GM12878 (cell line): ENCODE data around the gene CD300A. TPM values are rescaled to one million over a fixed set of nuclear protein-coding genes. Genes with fewer than 3 reads are reported as not detected.

Experiments
- ATAC-seq: fragments of 200-7000 bp; cut with Tn5 transposase; 3 replicates; pipeline ENCODE4 v1.9.1; 2020; ENCODE audit warnings: mild to moderate bottlenecking, moderate library complexity
- BruUV-seq: library from RNA; stranded (reverse); fragments of 400-500 nt; replicated peaks from 2 replicates; lab custom pipeline; 2021; lab: Mats Ljungman, UMichigan
- CTCF ChIA-PET: fragments of 300-600 bp; sonication (Branson Sonifier 250); formaldehyde crosslinking; extraction: SDS; loops from one replicate; lab custom pipeline; 2021; ENCODE audit warnings: inconsistent platforms; lab: Yijun Ruan, JAX
- POLR2A ChIA-PET: fragments of 350-600 bp; formaldehyde crosslinking; extraction: SDS; loops from one replicate; lab custom pipeline; 2021; ENCODE audit warnings: inconsistent platforms; lab: Charles Lee
- RAD21 ChIA-PET: fragments of 300-600 bp; sonication (Branson Sonifier 250); formaldehyde crosslinking; loops from one replicate; lab custom pipeline; 2023; ENCODE audit warnings: antibody characterized with exemption; ENCODE audit not compliant: unreplicated experiment; lab: Charles Lee
- SMC1A ChIA-PET: fragments of 300-600 bp; sonication (Branson Sonifier 250); formaldehyde crosslinking; loops from one replicate; lab custom pipeline; 2023; ENCODE audit not compliant: unreplicated experiment, uncharacterized antibody; lab: Charles Lee
- DNase-seq: peaks from one replicate; pipeline ENCODE4 v3.0.0-alpha.2; 2011; ENCODE audit warnings: low read depth, low spot score
- FAIRE-seq: peaks from 3 replicates; lab custom pipeline; 2011; peaks lifted over from hg19 to GRCh38; lab: Jason Lieb, UNC
- H2AFZ ChIP-seq: 2 replicates; pipeline ENCODE4 v1.6.0; 2011; ENCODE audit warnings: low read depth, low read length, control low read depth; ENCODE audit not compliant: control insufficient read depth
- H3K27ac ChIP-seq: 2 replicates; pipeline ENCODE4 v1.5.1; 2011; ENCODE audit warnings: control low read depth; ENCODE audit not compliant: control insufficient read depth, insufficient read depth
- H3K27me3 ChIP-seq, 2 experiments: replicated peaks in 1 of 2; 2 replicates each; pipeline versions ENCODE4 v1.6.0 to v1.6.1; 2011; ENCODE audit warnings: low read length in 1 of 2; ENCODE audit not compliant: control insufficient read depth in 2 of 2, insufficient read depth in 2 of 2
- H3K36me3 ChIP-seq, 2 experiments: 2 replicates each; pipeline ENCODE4 v1.5.1; 2011; ENCODE audit warnings: low read length in 1 of 2; ENCODE audit not compliant: control insufficient read depth in 2 of 2, insufficient read depth in 2 of 2
- H3K4me1 ChIP-seq: 2 replicates; pipeline ENCODE4 v1.6.1; 2011; ENCODE audit warnings: mild to moderate bottlenecking, low read length, moderate library complexity, mixed read lengths; ENCODE audit not compliant: control insufficient read depth, insufficient read depth
- H3K4me2 ChIP-seq: 2 replicates; pipeline ENCODE4 v1.6.0; 2011; ENCODE audit warnings: control low read depth; ENCODE audit not compliant: control insufficient read depth, insufficient read depth
- H3K4me3 ChIP-seq: fragments of 200-600 bp; sonication (generic); 2 replicates; pipeline ENCODE4 v1.5.1; 2016
- H3K79me2 ChIP-seq: 2 replicates; pipeline ENCODE4 v1.6.0; 2011; ENCODE audit warnings: low read length; ENCODE audit not compliant: control insufficient read depth, insufficient read depth
- H3K9ac ChIP-seq: 2 replicates; pipeline ENCODE4 v1.8.0; 2011; ENCODE audit warnings: low read length, control low read depth, mixed read lengths; ENCODE audit not compliant: control insufficient read depth, insufficient read depth
- H3K9me3 ChIP-seq: replicated peaks from 3 replicates; pipeline ENCODE4 v1.5.1; 2011; ENCODE audit warnings: mild to moderate bottlenecking, low read length; ENCODE audit not compliant: control insufficient read depth, insufficient read depth
- H4K20me1 ChIP-seq: 2 replicates; pipeline ENCODE4 v1.6.0; 2011; ENCODE audit not compliant: control insufficient read depth, insufficient read depth
- ATF7 ChIP-seq: fragments of 450-650 bp; IDR thresholded peaks from 2 replicates; pipeline ENCODE4 v1.6.1; 2016; ENCODE audit warnings: low read depth, mild to moderate bottlenecking
- BCL11A ChIP-seq: IDR thresholded peaks from 2 replicates; pipeline ENCODE4 v1.6.1; 2011; ENCODE audit warnings: low read depth, low read length
- CBX5 ChIP-seq: sonication (generic); IDR thresholded peaks from 2 replicates; pipeline ENCODE4 v1.6.1; 2016; ENCODE audit warnings: low read depth, moderate library complexity, mild to moderate bottlenecking, inconsistent platforms
- CEBPB ChIP-seq, 2 experiments: fragments of 150-350 bp in 1 of 2; IDR thresholded peaks; 2 replicates each; pipeline ENCODE4 v1.6.1; 2012 to 2014; ENCODE audit warnings: low read depth in 2 of 2, low read length in 2 of 2, borderline replicate concordance in 1 of 2, inconsistent platforms in 1 of 2
- DPF2 ChIP-seq: fragments of 450-650 bp; IDR thresholded peaks from 2 replicates; pipeline ENCODE4 v1.6.1; 2017; ENCODE audit warnings: mild to moderate bottlenecking
- EZH2 ChIP-seq: IDR thresholded peaks from 2 replicates; pipeline ENCODE4 v1.6.1; 2012; ENCODE audit warnings: low read depth, mild to moderate bottlenecking, control low read depth, inconsistent platforms, low read length, borderline replicate concordance; ENCODE audit not compliant: control insufficient read depth
- KAT2A ChIP-seq: conservative IDR thresholded peaks from 2 replicates; pipeline ENCODE4 v1.6.1; 2011; ENCODE audit warnings: low read depth, low read length; ENCODE audit not compliant: control insufficient read depth
- MEF2A ChIP-seq: IDR thresholded peaks from 2 replicates; pipeline ENCODE4 v1.6.1; 2011; ENCODE audit warnings: low read depth, mild to moderate bottlenecking, low read length, moderate library complexity; ENCODE audit not compliant: insufficient read depth
- MYB ChIP-seq: fragments of 150-350 bp; IDR thresholded peaks from 2 replicates; pipeline ENCODE4 v1.6.1; 2014; ENCODE audit warnings: mild to moderate bottlenecking, low read depth, low read length, borderline replicate concordance
- RAD51 ChIP-seq: fragments of 450-650 bp; IDR thresholded peaks from 2 replicates; pipeline ENCODE4 v1.6.1; 2016; ENCODE audit warnings: moderate library complexity, mild to moderate bottlenecking, inconsistent platforms
- TARDBP ChIP-seq: IDR thresholded peaks from 2 replicates; pipeline ENCODE4 v1.6.1; 2016; ENCODE audit warnings: borderline replicate concordance
- WGBS: methylation state at CpG from one replicate; pipeline ENCODE4 v1.1.6; 2016; ENCODE audit warnings: low lambda C conversion rate; ENCODE audit not compliant: insufficient replicate concordance, insufficient coverage; ENCODE audit errors: missing lambda C conversion rate; 5-methylcytosine and 5-hydroxymethylcytosine counted together
- in situ Hi-C: fragments of 300-500 bp; cut with MboI; formaldehyde crosslinking; loops from 9 replicates; pipeline ENCODE4 v1.14.3; 2018; ENCODE audit warnings: mixed read lengths
- intact Hi-C: fragments of 100-400 bp; cut with micrococcal nuclease; formaldehyde crosslinking; loops from one replicate; pipeline ENCODE4 v1.14.2; 2022; ENCODE audit not compliant: unreplicated experiment
- polyA plus RNA-seq, 11 experiments: library from polyadenylated mRNA; depleted of rRNA in 4 of 11; unstranded in 6 of 11; stranded (reverse) in 5 of 11; fragments of >200 nt; fragmentation: Nextera tagmentation in 4 of 11; fragmentation: Illumina TruSeq in 1 of 11; extraction: Ambion mirVana in 4 of 11; extraction: Trizol in 1 of 11; gene quantifications; 1 replicate in 1 of 11; 2 replicates in 10 of 11; pipeline versions ENCODE4 v1.2.1 to v1.2.3, GENCODE V29; 2011 to 2016; ENCODE audit warnings: inconsistent platforms in 2 of 11, missing spikeins in 2 of 11, low read depth in 1 of 11
- total RNA-seq, 4 experiments: library from RNA; depleted of rRNA in 3 of 4; stranded (reverse); fragments of >200 nt in 3 of 4; fragmentation: Illumina TruSeq in 1 of 4; extraction: Trizol in 1 of 4; gene quantifications; 2 replicates each; pipeline versions ENCODE4 v1.2.1 to v1.2.3, GENCODE V29; 2013 to 2021
- TF ChIP-seq, protein P1 (sequence below), 3 experiments: IDR thresholded peaks in 2 of 3; conservative IDR thresholded peaks in 1 of 3; 2 replicates each; pipeline ENCODE4 v1.5.1; 2011; ENCODE audit warnings: low read depth in 3 of 3, low read length in 3 of 3, mild to moderate bottlenecking in 3 of 3, control low read depth in 2 of 3, moderate library complexity in 2 of 3, inconsistent platforms in 1 of 3, mixed read lengths in 1 of 3; ENCODE audit not compliant: control insufficient read depth in 2 of 3, insufficient read depth in 1 of 3; ENCODE audit errors: extremely low read depth in 1 of 3
- TF ChIP-seq, protein P2 (sequence below): IDR thresholded peaks from 2 replicates; pipeline ENCODE4 v1.6.1; 2012; ENCODE audit warnings: low read depth, low read length, improper control_type of control experiment

Gene CD300A
- total and polyA plus RNA-seq, 10 of the 15 experiments (the other 5 are each of a cell fraction or from before 2014, with no cell fraction given): 10.6 to 128 (median 36.1) TPM

GRCh38 chr17:74454197-74455024 is 12.0 kb upstream of the CD300A start:
- DNase-seq (no peak), ATAC-seq (peak; percentile 55), FAIRE-seq (no peak)
- H3K4me1 ChIP-seq: peaks cover 14% of the 10 kb centered on the region
- ChIA-PET CTCF (interaction anchor here (0.7 to 10.5 kb wide), 16 partner anchors 10 to 157 kb away, joined by 3 to 314 read pairs (median 8); partner anchors contain the start of genes CD300LB and GPR142), POLR2A (interaction anchor here (1.2 kb wide), 1 partner anchor 76 kb away, joined by 5 read pairs; no protein-coding TSS in a partner anchor), RAD21 (interaction anchor here (0.6 to 7.1 kb wide), 24 partner anchors 11 to 243 kb away, joined by 3 to 83 read pairs (median 4); partner anchors contain the start of genes CD300A, CD300LB and GPR142), SMC1A (interaction anchor here (0.8 to 6.2 kb wide), 17 partner anchors 11 to 185 kb away, joined by 3 to 47 read pairs (median 5); partner anchors contain the start of genes CD300LB and GPR142)
- H3K4me2 ChIP-seq: peak overlapping the region; percentile 85
- in situ Hi-C loops (no loop called here), intact Hi-C loops (loop anchor here (5.0 kb wide), 1 partner anchor 37 kb away; no protein-coding TSS in a partner anchor)
- no peak overlapping the region for H3K27ac ChIP-seq
- no peaks in the 10 kb centered on the region for H3K79me2 ChIP-seq
- H3K27me3 ChIP-seq: peaks cover 0 to 2% of the 10 kb centered on the region in 2 experiments; a peak in 2 of 4 replicates
- peak overlapping the region; percentile 58; the same call in 1 of the 2 replicates for H3K9ac ChIP-seq
- no peaks in the 10 kb centered on the region for H4K20me1 ChIP-seq
- H3K9me3 ChIP-seq: no peaks in the 10 kb centered on the region
- WGBS: 19% methylated on average over 38 of the region's 40 CpGs
- H3K36me3 ChIP-seq: no peaks in the 10 kb centered on the region
- BruUV-seq: no TSS peak
- H2AFZ ChIP-seq: peak overlapping the region; percentile 89
- H3K4me3 ChIP-seq: peak overlapping the region; percentile 8; the same call in 1 of the 2 replicates
- TF ChIP-seq TARDBP: no peak
- no peak for TF ChIP-seq CBX5
- TF ChIP-seq, protein P1, sequence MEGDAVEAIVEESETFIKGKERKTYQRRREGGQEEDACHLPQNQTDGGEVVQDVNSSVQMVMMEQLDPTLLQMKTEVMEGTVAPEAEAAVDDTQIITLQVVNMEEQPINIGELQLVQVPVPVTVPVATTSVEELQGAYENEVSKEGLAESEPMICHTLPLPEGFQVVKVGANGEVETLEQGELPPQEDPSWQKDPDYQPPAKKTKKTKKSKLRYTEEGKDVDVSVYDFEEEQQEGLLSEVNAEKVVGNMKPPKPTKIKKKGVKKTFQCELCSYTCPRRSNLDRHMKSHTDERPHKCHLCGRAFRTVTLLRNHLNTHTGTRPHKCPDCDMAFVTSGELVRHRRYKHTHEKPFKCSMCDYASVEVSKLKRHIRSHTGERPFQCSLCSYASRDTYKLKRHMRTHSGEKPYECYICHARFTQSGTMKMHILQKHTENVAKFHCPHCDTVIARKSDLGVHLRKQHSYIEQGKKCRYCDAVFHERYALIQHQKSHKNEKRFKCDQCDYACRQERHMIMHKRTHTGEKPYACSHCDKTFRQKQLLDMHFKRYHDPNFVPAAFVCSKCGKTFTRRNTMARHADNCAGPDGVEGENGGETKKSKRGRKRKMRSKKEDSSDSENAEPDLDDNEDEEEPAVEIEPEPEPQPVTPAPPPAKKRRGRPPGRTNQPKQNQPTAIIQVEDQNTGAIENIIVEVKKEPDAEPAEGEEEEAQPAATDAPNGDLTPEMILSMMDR (IDR thresholded peaks at IDR 0.05 in 2 of 3, conservative IDR thresholded peaks at IDR 0.05 in 1 of 3; ENCODE audit: control insufficient read depth in 2 of 3, extremely low read depth in 1 of 3, insufficient read depth in 1 of 3, low read depth in 3 of 3, low read length in 3 of 3): peak in 1 of 3 experiments; percentile 43; a peak in 1 of 6 replicates
- no peak for TF ChIP-seq RAD51
- TF ChIP-seq CEBPB (IDR thresholded peaks at IDR 0.05; ENCODE audit: borderline replicate concordance in 1 of 2, low read depth in 2 of 2, low read length in 2 of 2): no peak
- TF ChIP-seq, protein P2, sequence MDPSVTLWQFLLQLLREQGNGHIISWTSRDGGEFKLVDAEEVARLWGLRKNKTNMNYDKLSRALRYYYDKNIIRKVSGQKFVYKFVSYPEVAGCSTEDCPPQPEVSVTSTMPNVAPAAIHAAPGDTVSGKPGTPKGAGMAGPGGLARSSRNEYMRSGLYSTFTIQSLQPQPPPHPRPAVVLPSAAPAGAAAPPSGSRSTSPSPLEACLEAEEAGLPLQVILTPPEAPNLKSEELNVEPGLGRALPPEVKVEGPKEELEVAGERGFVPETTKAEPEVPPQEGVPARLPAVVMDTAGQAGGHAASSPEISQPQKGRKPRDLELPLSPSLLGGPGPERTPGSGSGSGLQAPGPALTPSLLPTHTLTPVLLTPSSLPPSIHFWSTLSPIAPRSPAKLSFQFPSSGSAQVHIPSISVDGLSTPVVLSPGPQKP: no peak
- no peak for TF ChIP-seq KAT2A
- no peak for TF ChIP-seq MEF2A
- TF ChIP-seq MYB: no peak
- no peak for TF ChIP-seq EZH2
- TF ChIP-seq ATF7: no peak
- peak; percentile 53; the same call in 1 of the 2 replicates for TF ChIP-seq DPF2
- no peak for TF ChIP-seq BCL11A
